ENCODE measurements around the gene P4HA2.

The P4HA2 gene

GRCh38 chr5:132267931-132268768, 40.5 kb upstream of the P4HA2 start:
- Mint-ChIP-seq H3K4me1 (ENCODE audit: low read depth) (peaks cover 6% of the 10 kb centered on the region), H3K9me3 (no peaks in the 10 kb centered on the region), H3K36me3 (ENCODE audit: low read depth) (no peaks in the 10 kb centered on the region), H3K27ac (no peak overlapping the region), H3K27me3 (ENCODE audit: low read depth) (peaks cover 3% of the 10 kb centered on the region), H3K4me3 (no peak overlapping the region)
- no peak for DNase-seq (ENCODE audit: low spot score)

- H3K27me3 Mint-ChIP-seq (ENCODE audit: low read depth): no peaks in the 10 kb centered on the region
- DNase-seq (ENCODE audit: low spot score): no peak
- H3K36me3 Mint-ChIP-seq (ENCODE audit: low read depth): no peaks in the 10 kb centered on the region
- H3K4me1 Mint-ChIP-seq (ENCODE audit: low read depth): peaks cover 3% of the 10 kb centered on the region
- no peaks in the 10 kb centered on the region for H3K9me3 Mint-ChIP-seq
- H3K4me3 Mint-ChIP-seq: no peak overlapping the region
- H3K27ac Mint-ChIP-seq: peak overlapping the region; percentile 76
Observed at GRCh38 chr5:132267166-132267739, 39.6 kb upstream of the P4HA2 start.

- no peaks in the 10 kb centered on the region for H3K36me3 Mint-ChIP-seq (ENCODE audit: low read depth)
- no peaks in the 10 kb centered on the region for H3K27me3 Mint-ChIP-seq (ENCODE audit: low read depth)
- no peak for DNase-seq (ENCODE audit: low spot score)
- H3K4me3 Mint-ChIP-seq: no peak overlapping the region
- H3K27ac Mint-ChIP-seq: no peak overlapping the region
- peaks cover 3% of the 10 kb centered on the region for H3K4me1 Mint-ChIP-seq (ENCODE audit: low read depth)
- no peaks in the 10 kb centered on the region for H3K9me3 Mint-ChIP-seq
Observed at GRCh38 chr5:132266836-132267160, 39.1 kb upstream of the P4HA2 start.

- no peak for DNase-seq (ENCODE audit: low spot score)
Observed at GRCh38 chr5:132266031-132266835, 38.6 kb upstream of the P4HA2 start.

DNA sequence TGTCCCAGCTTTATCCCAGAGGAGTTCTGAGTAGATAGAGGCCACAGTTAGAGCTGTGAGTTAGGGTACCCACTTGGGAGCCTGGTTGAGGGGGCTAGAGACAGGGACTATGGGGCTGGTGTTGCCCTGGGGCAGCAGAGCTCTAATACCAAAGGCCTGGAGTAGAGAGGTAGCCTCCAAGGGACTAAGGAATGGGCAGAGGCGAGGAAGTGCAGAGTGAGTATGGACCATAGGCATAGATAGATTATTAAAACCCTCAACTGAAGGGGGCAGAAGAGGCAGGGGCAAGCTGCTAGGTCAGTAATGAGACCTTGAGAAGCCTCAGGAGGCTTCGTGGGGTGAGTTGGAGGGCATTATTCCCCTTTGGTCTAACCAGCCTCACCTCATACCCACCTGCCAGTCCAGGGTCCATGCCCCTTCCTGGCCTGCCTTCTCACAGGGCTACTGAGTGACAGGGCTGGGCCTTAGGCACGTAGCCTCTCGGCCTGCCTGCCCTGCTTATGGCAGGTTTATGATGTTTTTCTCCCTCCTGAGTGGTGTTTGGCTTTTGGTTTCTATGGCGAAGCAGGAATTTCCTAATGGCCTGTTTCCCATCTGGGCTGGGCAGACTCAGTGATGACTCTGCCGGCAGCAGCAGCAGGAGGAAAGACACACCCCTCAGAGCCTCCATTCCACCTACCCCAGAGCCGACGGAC, 37.8 kb upstream of the P4HA2 start:
- Mint-ChIP-seq H3K4me1 (ENCODE audit: low read depth) (peaks cover 6% of the 10 kb centered on the region), H3K27ac (no peak overlapping the region), H3K4me3 (no peak overlapping the region), H3K27me3 (ENCODE audit: low read depth) (no peaks in the 10 kb centered on the region), H3K36me3 (ENCODE audit: low read depth) (no peaks in the 10 kb centered on the region), H3K9me3 (no peaks in the 10 kb centered on the region)
- DNase-seq (ENCODE audit: low spot score): no peak

More at GRCh38 chr5:132266031-132266835, 38.6 kb upstream of the P4HA2 start:
- Mint-ChIP-seq H3K27ac (no peak overlapping the region), H3K4me3 (no peak overlapping the region), H3K9me3 (no peaks in the 10 kb centered on the region), H3K4me1 (ENCODE audit: low read depth) (peaks cover 3% of the 10 kb centered on the region), H3K36me3 (ENCODE audit: low read depth) (no peaks in the 10 kb centered on the region), H3K27me3 (ENCODE audit: low read depth) (no peaks in the 10 kb centered on the region)

DNA sequence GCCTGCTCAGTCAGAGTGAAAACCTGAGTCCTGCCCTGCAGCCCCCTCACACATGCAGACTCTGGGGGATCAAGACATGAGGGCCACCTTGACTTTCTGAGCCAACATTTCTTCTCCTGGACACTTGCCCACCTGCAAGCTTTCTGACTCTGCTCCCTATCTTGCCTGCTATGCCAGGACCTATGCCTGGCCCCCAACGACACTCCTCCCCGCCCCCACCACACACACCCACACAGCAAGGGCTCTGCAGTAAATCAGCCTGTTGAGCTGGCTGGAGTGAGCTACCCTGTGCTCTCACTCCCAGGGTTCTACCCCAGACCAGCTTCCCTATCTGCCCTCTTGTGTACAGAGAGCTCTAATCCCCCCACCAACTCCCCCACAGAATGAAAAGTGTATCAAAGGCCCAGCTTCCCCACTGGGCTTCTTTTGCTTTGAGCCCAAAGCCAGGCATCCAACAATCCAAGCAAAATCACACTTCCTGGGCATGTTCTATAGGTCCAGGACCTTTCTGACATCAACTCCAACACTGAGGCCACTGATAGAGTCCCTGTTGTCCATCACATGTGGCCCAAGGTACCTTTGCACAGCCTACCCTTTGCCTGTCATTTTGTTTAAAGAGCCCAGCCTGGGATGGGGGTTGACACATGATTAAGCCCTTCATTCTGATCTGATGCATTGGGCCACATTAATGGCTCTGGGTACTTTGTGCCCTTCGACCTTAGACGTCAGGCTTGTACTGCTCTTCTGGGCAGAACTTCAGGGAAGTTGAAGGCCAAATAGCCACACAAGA, 37.1 kb upstream of the P4HA2 start:
- H3K4me3 Mint-ChIP-seq: no peak overlapping the region
- H3K27ac Mint-ChIP-seq: no peak overlapping the region
- no peaks in the 10 kb centered on the region for H3K9me3 Mint-ChIP-seq
- no peaks in the 10 kb centered on the region for H3K27me3 Mint-ChIP-seq (ENCODE audit: low read depth)
- DNase-seq (ENCODE audit: low spot score): no peak
- peaks cover 10% of the 10 kb centered on the region for H3K4me1 Mint-ChIP-seq (ENCODE audit: low read depth)
- no peaks in the 10 kb centered on the region for H3K36me3 Mint-ChIP-seq (ENCODE audit: low read depth)

DNA sequence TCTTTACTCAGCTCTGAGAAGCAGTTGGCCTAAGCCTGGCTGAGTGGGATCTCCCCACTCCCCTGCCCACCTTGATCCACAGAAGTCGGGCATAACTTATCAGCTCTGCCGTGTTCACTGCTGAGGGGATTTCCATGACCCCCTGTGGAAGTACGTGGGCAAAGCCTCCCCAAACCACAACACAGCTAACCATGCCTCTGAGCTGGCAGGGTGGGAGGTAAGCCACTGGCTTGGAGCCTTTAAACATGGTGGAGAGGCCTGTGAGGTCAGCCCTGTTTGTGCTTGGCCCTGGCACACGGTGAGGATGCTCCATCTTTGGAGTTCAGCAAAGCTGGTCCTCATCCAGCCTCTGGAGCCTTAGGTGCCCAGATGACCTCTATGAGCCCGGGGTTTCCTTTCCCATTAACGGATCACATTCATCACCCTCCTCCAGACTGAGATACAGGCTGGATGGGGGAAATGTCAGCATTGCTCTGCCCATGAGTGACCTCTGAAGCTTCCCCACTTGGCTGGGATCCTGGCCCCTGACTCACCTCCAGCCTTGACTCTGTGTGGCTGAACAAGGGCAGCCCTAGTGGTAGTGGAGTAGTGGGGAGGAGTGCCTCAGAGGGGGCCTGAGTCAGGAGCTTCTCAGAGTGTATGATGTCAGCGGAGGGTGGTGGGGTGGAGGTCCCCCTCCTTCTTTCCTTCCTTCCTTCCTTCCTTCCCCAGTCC, 36.1 kb upstream of the P4HA2 start:
- no peak overlapping the region for H3K27ac Mint-ChIP-seq
- peaks cover 10% of the 10 kb centered on the region for H3K4me1 Mint-ChIP-seq (ENCODE audit: low read depth)
- peak; percentile 27 for DNase-seq (ENCODE audit: low spot score)
- H3K4me3 Mint-ChIP-seq: no peak overlapping the region
- H3K27me3 Mint-ChIP-seq (ENCODE audit: low read depth): no peaks in the 10 kb centered on the region
- no peaks in the 10 kb centered on the region for H3K36me3 Mint-ChIP-seq (ENCODE audit: low read depth)
- no peaks in the 10 kb centered on the region for H3K9me3 Mint-ChIP-seq

DNA sequence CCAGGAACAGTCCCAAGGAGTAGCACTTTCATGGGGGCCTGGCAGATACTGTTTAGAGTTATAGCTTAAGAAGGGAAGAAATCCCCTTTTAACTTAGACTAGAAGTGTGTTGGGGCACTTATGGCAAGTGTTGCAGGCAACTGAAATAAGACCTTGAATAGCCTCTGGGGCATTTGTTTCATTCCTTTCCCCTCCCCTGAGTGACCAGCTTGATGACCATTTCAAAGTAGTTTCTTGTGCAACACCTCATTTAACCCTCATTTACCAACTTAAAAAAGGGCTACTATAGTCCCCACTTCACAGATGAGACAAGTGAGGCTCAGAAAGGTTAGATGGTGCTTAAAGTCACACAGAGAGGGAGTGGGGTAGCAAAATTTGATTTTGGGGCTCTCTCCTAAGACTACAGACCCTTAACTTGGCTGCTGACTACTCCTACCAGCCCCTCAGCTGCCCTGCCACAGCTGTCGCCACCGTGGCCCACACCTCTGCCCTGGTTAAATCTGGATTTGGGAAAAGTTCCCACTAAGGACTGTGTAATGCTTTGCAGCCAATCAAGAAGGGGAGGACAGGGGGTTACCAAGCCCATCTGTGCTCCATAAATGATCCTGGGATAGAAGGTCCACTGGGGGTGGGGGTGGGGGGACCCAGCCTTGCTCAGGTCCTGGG, 35.4 kb upstream of the P4HA2 start:
- H3K4me3 Mint-ChIP-seq: no peak overlapping the region
- H3K9me3 Mint-ChIP-seq: no peaks in the 10 kb centered on the region
- peaks cover 5% of the 10 kb centered on the region for H3K27me3 Mint-ChIP-seq (ENCODE audit: low read depth)
- DNase-seq (ENCODE audit: low spot score): no peak
- H3K36me3 Mint-ChIP-seq (ENCODE audit: low read depth): no peaks in the 10 kb centered on the region
- no peak overlapping the region for H3K27ac Mint-ChIP-seq
- peaks cover 10% of the 10 kb centered on the region for H3K4me1 Mint-ChIP-seq (ENCODE audit: low read depth)

DNA sequence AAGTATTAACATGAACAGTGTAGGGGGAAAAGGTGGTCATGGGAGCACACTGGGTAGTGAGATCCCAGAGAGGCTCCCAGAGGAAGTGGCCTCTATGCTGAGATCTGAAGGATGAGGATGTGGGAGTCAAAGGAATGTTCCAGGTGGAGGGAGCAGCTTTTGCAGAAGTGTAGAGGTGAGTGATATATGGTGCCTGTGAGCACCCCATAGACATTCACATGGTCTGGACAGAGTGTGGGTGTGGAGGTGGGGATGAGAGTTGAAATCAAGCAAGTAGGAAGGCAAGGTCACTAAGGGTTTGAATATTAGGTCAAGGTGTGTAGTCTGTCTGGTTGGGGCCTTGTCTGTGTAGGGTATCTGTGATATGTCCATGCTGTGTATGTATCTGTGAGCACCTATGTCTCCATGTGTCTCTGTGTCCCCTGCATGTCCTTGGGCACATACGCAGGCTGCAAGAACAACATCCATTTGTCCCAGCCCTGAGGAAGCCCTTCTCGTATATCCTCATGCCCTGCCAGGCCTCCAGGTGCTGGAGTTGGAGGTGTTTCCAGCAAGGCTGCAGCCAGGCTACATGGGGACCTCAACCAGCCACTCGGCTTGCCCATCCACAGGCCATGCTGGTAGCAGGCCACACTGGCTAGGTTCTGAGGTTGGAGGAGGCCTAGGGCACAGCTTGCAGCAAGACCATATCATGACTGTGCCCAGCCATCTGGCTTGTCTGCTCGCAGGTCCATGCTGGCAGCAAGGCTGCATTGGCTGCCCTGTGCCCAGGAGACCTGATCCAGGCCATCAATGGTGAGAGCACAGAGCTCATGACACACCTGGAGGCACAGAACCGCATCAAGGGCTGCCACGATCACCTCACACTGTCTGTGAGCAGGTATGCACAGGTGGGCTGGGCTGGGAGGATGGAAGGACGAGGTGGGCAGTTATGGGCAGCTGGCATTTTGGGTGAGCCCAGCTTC, 34.5 kb upstream of the P4HA2 start:
- H3K36me3 Mint-ChIP-seq (ENCODE audit: low read depth): no peaks in the 10 kb centered on the region
- H3K27me3 Mint-ChIP-seq (ENCODE audit: low read depth): peaks cover 8% of the 10 kb centered on the region
- no peak overlapping the region for H3K4me3 Mint-ChIP-seq
- no peak overlapping the region for H3K27ac Mint-ChIP-seq
- no peaks in the 10 kb centered on the region for H3K9me3 Mint-ChIP-seq
- no peak for DNase-seq (ENCODE audit: low spot score)
- H3K4me1 Mint-ChIP-seq (ENCODE audit: low read depth): peaks cover 8% of the 10 kb centered on the region

DNA sequence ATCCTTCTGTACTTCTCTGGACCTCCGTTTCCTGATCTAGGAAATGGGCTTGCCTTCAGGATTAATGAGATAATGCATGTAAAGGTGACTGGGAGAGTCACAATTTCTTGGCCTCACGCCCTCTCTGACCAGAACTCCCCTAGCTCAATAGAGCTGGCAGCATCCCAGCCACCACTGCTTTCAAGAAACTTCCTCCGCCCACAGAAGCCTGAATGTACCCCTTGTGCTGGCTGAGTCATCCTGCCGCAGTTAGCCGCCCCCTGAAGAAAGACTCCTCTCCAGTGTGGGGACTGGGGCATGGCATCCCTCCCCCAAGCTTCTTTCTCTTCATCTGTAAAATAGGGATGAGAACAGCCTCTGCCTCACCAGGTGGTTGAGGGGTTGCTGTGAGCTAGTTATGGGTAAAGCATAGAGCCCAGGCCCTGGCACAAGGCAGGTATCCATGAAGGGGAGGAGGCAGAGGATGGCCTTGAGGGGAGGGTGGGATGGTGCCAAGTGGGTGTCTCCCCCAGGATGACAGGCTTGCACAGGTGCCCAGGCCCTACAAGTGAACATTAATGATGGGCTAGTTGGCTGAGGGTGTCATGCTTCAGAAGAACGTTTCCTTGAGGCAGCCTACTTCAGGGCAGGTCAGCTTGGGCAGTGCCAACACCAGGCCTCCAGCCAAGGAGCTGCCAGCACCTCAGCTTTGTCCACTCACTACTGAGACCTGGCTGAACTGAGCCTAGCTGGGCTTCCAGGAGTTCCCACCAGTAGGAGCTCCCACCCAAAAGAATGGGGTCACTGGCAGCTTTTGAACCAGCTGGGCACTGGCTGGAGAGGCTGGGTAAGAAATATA, 33.3 kb upstream of the P4HA2 start:
- no peak overlapping the region for H3K4me3 Mint-ChIP-seq
- peak; percentile 63 for DNase-seq (ENCODE audit: low spot score)
- no peaks in the 10 kb centered on the region for H3K36me3 Mint-ChIP-seq (ENCODE audit: low read depth)
- H3K9me3 Mint-ChIP-seq: no peaks in the 10 kb centered on the region
- H3K4me1 Mint-ChIP-seq (ENCODE audit: low read depth): peaks cover 8% of the 10 kb centered on the region
- H3K27me3 Mint-ChIP-seq (ENCODE audit: low read depth): peaks cover 18% of the 10 kb centered on the region
- no peak overlapping the region for H3K27ac Mint-ChIP-seq

GRCh38 chr5:132260051-132260450, 32.4 kb upstream of the P4HA2 start:
- Mint-ChIP-seq H3K27ac (no peak overlapping the region), H3K27me3 (ENCODE audit: low read depth) (peaks cover 23% of the 10 kb centered on the region), H3K36me3 (ENCODE audit: low read depth) (no peaks in the 10 kb centered on the region), H3K4me3 (no peak overlapping the region), H3K4me1 (ENCODE audit: low read depth) (peaks cover 8% of the 10 kb centered on the region), H3K9me3 (no peaks in the 10 kb centered on the region)
- no peak for DNase-seq (ENCODE audit: low spot score)
